ENCODE measurements around the gene CR1L.

DNA sequence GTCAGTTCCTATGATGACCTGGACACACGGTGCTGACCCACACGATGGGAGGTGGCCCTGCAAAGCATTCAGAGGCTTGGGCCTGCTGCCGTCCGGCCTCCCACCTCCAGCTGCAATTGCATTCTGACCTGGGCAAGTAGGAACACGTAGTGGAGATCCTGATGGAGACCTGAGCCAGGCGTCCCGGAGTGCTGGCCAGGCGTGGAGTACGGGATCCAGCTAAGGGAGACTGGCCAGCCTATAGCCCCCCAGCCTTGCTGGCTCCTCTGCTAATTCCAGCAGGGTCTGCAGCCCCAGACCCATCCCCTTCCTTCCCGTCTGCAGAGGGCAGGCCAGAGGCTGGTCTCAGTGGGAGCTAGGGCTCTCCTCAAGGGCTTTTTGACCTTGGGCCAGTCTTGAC lies 118.2 kb downstream of the CR1L start:
- TF ChIP-seq CTCF (IDR thresholded peaks at IDR 0.05) (no peak), POLR2A (IDR thresholded peaks at IDR 0.05) (no peak)

Data from gastroesophageal sphincter (tissue), 3 donors.